ENCODE measurements around the gene AKT3. TPM values are rescaled to one million over a fixed set of nuclear protein-coding genes. Genes with fewer than 3 reads are reported as not detected.
"Not testable (repeated sequence)": the region's sequence is repeated elsewhere in the genome, so short reads cannot be mapped to it uniquely, and the experiment has no call there.

AKT3 gene
- total RNA-seq, 1 donor from 2014 or later: 20.9 TPM

DNA sequence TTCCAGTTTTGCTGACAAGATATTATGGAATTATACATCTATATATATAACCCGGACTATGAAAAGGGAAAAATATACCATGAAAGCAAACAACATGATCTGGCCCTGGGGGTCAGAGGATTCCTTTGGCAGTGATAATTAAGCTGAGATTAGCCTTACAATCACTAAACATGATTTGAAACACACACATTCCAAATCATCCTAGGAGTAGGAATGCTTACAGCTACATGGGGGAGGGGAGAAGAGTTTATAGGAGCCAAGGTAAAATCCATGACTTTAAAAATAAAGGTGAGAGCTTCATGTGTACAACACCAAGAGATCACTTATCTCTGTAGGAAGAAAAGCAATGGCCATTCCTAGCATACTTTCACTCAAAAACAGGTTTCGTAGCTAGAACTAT is 57.6 kb downstream of the AKT3 start:
- intact Hi-C loops (cut with micrococcal nuclease): no loop called here
- ATAC-seq (no peak), DNase-seq (no peak)

DNA sequence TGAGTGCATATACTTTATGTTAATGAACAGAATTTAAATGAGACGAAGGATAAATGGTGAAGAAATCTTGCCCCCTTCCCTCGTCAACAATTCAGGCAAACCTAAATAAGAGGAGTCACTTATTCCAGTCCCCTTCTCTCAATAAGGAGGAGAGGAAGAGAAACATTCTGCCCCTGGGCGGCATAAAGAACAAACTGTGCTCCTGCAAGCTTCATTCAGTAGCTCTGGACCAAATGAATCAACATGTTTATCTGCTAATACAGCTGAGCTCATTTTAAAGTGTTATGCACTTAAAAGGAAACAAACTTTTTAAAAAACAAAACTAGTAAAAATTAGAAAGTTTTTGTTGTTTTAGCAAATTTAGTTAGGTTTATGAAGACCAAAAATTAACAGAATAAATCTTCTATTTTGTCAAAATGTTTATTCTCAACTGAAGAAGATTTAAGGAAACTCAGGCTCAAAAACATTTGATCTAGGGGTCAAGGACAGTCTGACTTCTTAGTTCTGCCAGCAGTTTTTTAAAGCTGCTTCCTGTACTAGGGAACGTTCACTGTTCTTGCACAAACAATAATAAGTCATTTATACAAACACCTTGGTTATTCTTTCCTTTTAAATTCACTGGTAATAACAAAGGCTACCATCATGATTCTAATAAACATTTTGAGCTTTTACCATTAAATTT is 58.3 kb downstream of the AKT3 start:
- intact Hi-C loops (cut with micrococcal nuclease): no loop called here
- DNase-seq (no peak), ATAC-seq (peak; percentile 86)

DNA sequence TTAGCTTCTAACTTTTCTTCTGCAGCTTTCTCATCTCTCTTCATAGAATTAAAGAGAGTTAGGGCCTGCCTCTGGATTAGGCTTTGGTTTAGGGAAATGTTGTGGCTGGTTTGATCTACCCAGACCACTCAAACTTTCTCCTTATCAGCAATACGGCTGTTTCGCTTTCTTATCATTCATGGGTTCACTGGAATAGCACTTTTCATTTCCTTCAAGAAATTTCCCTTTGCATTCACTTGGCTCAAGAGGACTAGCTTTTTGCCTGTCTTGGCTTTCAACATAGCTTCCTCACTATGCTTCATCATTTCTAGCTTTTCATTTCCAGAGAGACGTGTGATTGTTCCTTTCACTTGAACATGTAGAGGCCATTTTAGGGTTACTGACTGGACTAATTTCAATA is 59.6 kb downstream of the AKT3 start:
- DNase-seq: no peak
- peak; percentile 20 for ATAC-seq
- intact Hi-C loops (cut with micrococcal nuclease): no loop called here

DNA sequence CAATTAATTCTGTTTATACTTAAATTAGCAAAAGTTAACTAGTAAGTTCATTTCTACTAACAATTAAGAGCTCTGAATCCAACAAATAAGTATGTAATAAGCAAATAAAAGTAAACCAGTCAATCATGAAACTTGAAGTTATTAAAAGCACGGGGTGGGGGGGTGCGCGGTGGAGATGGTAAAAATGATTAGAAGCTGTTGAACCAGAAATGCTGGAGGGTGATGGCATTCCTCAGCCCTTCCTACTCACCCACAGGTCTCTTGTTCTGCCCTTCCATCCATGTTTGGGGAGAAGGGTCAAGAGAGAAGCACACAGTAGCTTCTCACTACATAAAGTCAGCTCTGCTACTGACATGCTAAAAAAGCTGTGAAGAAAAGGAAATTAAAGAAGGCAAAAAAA is 63.5 kb downstream of the AKT3 start:
- DNase-seq (no peak), ATAC-seq (no peak)
- intact Hi-C loops (cut with micrococcal nuclease): no loop called here

DNA sequence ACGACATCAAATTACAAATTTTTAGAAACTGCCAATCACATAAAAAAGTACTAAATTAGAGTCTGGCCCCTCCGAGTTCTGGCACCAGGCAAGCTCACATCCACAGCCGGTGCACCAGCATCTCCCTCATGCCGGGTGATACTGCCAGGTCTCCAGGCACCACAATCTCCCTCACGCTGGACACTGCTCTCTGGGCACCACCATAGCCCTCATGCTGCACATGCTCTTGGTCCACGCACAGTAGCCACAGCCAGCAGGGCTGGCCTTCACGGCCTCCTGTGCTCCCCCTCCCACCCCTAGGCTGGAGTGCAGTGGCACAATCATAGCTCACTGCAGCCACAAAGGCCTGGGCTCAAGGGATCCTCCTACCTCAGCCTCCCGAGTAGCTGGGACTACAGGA is 65.5 kb downstream of the AKT3 start:
- intact Hi-C loops (cut with micrococcal nuclease): no loop called here
- no peak for ATAC-seq
- no peak for DNase-seq

DNA sequence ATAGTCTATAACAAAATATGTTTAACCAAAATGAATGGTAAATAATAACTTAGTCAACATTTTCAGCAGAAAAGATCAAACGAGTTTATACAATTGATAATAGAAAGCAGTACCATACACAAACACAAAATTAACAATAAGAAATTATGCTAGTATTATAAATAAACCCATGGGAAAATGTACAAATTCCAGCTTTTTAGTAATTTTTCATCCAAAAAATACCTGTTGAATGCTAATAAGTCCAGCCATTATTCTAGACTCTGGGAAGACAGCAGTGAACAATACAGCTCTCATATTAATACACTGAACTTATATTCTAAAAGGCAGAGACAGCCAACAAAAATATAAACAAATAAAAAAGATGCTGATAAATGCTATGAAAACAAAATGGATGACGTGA is 66.3 kb downstream of the AKT3 start:
- DNase-seq (no peak), ATAC-seq (no peak)
- intact Hi-C loops (cut with micrococcal nuclease): no loop called here

DNA sequence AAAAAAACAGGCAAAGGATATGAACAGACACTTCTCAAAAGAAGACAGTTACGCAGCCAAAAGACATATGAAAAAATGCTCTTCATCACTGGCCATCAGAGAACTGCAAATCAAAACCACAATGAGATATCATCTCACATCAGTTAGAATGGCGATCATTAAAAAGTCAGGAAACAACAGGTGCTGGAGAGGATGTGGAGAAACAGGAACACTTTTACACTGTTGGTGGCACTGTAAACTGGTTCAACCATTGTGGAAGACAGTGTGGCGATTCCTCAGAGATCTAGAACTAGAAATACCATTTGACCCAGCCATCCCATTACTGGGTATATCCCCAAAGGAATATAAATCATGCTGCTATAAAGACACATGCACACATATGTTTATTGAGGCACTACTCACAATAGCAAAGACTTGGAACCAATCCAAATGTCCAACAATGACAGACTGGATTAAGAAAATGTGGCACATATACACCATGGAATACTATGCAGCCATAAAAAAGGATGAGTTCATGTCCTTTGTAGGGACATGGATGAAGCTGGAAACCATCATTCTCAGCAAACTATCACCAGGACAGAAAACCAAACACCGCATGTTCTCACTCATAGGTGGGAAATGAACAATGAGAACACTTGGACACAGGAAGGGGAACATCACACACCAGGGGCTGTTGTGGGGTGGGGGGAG is 77.5 kb downstream of the AKT3 start:
- intact Hi-C loops (cut with micrococcal nuclease): not testable (repeated sequence)

DNA sequence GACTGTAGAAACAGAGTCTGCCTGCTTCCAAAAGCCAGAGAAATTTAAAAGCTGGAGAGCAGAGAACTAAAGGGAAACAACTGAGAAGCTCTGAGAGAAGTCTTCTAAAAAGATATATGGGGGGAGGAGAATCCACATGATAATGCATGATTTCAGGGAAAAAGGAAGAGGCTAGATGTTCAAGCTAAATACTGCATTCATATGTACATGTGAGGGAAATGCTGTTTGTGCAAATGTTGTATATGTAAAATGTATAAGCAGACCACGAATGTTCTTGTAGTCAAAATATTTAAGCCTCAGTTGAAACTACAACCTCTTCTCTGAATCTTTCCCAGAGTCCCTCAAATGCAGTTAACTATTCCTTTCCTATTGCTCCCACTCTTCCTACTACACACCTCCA is 79.2 kb downstream of the AKT3 start:
- ATAC-seq (no peak), DNase-seq (no peak)
- intact Hi-C loops (cut with micrococcal nuclease): no loop called here

More for the DNA sequence above, 77.5 kb downstream of the AKT3 start:
- DNase-seq, ATAC-seq: not testable (repeated sequence)

DNA sequence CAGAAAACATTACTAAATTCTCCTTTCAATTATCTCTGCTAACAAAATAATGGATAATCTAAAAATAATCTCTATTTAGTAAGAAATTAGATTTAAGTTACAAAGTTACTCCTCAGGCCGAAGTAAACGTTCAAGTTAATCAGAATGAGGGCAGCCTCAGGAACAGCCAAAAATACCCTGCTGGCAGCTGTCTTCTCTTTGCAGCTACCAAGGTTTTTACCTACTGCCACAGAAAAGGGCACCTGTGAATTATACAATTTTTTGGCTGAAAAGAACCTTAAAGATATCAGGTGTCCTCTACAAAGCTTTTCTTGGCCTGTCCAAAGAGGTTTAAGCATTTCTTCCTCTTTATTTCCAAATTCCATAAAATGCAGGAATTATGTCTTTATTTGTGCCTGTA is 84.4 kb downstream of the AKT3 start:
- ATAC-seq (no peak), DNase-seq (no peak)
- intact Hi-C loops (cut with micrococcal nuclease): no loop called here

DNA sequence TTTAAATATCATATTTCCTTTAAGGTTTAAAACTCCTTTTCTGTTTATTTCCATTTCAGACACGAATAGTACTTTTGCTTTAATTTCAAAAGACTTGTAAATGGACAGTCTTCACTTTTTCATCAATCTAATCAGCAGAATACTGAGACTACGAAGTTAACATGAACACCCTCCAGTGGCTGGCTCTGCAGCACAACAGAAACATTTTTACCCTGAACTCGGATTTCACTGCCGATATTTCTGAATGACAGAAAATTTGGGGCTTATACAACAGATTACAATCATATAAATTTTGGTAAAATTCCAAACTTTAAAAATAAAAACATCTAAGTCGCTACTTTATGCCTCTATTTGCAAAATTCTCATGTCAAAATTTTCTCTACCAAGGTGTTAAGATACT is 86.2 kb downstream of the AKT3 start:
- intact Hi-C loops (cut with micrococcal nuclease): no loop called here
- ATAC-seq (no peak), DNase-seq (no peak)

DNA sequence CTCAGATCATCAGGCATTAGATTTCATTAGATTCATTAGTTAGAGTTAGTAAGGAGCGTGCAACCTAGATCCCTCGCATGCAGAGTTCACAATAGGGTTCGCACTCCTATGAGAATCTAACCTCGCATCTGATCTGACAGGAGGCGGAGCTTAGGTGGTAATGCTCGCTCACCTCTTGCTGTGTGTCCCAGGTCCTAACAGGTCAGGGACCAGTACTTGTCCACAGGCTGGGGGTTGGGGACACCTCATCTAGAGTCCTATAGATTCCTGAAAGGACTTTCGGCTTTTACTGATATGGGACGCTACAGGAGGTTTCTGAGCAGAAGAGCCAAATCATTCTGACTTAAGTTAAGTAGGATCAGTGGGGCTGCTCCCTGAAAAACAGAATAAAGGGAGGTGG is 91.4 kb downstream of the AKT3 start:
- ATAC-seq: no peak
- DNase-seq: no peak
- intact Hi-C loops (cut with micrococcal nuclease): no loop called here

DNA sequence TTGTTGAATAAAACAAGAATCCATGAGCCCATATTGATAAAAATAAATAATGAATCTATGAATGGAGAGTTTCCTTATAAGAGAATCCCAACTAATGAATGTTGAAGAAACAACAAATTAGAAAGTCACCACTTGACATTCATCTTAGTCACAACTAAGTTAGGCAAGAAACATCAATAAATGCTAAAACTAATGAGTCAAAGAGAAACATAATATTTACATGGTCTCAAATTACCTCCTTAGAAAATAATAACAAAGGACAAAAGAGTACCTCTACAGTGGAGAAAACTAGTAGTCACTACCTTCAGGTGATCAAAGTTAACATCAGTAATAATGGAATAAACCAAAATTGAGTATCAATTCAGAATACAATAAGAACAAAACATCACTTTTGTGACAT is 93.5 kb downstream of the AKT3 start:
- intact Hi-C loops (cut with micrococcal nuclease): no loop called here
- no peak for ATAC-seq
- DNase-seq: no peak

DNA sequence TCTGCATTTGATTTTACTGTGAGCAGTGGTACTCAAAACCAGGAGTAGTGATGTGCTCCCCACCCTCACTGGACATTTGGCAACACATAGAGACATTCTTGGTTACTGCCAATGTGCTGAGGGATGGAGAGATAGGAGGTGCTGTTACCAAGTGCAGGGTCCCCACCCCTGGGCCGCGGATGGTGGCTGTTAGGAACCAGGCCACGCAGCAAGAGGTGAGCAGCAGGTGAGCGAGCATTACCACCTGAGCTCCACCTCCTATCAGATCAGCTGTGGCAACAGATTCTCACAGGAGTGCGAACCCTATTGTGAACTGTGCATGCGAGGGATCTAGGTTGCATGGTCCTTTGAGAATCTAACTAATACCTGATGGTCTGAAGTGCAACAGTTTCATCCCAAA is 95.7 kb downstream of the AKT3 start:
- intact Hi-C loops (cut with micrococcal nuclease): no loop called here
- DNase-seq (no peak), ATAC-seq (no peak)

DNA sequence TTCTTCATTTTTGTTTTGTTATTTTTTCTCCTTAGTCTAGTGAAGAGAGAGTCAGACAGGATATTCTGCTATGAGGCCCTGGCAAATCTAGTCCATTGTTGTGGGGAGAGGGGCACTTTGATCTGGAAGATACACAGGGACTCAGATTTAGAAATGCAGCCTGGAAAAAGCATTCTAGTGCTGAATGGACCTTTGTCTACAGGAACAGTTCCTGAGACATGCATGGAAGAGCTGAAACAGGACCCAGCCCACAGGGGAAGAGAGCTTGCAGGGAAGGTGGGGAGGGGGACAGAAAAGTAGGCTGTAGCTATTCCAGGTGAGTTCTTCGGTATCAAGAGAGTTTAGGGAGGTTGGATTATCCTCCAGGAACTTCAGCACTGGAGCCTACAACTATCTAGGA is 98.5 kb downstream of the AKT3 start:
- intact Hi-C loops (cut with micrococcal nuclease): no loop called here
- no peak for ATAC-seq
- no peak for DNase-seq

DNA sequence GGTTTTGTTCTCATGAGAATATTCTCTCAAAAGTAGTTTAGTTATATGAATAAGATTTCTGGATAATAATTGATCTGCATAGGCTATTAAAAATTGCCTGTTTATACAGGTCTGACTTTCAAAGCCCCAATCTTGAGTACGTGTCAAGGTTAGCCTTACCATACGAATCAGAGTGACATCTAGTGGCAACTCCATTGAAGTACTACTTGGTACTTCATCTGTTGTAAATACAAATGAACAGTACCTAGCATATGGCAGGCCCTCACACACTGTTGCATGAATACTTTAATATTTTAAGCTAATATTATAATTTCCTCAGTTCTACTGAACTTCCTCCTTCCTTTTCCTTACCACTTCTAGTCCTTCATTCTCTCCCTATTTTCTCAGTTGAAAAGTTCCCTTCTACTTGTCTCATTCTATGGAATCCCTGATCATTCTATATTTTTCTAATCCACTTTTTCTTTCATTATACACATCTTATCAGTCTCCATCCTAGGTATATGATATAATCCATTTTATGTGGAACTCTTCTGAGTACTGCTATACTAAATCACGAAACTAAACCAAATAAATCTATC is 101.2 kb downstream of the AKT3 start:
- intact Hi-C loops (cut with micrococcal nuclease): no loop called here
- ATAC-seq (peak; percentile 89), DNase-seq (no peak)

DNA sequence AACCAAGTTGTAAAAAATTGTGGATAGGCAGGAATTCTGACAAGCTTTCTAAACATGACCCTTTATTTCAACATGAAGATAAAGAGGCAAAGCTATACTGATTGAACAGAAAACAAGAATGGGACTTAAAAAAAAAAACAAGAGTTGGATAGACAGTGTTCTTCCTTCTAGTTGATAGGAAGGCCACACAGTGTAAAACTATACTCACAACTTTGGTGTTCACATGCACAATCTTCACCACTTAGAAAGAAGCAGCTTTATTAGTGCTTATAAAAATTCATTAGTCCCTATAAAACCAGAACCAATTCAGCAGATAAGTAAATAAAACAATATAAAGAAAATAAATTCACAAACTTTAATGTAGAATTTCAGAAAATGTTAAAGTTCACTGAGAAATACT is 101.8 kb downstream of the AKT3 start:
- intact Hi-C loops (cut with micrococcal nuclease): no loop called here

DNA sequence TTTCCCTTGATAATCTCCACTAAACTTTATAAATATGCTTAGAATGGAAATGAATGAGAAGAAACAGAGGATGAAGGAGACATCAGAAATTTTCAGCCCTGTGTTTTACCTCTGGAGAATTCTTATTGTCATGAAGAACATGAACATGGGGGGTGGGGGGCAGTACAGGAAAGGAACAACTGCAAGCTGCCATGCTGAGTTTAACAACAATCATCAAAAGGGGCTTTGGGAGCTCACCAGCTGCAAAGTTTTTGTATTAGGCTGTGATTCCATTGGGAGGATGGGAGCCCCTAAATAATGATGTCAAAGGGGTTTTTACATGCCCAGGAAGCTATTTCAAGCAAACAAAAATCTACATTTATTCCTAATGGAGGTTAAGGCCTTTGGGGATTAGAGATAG is 103.3 kb downstream of the AKT3 start:
- intact Hi-C loops (cut with micrococcal nuclease): no loop called here
- DNase-seq: no peak
- no peak for ATAC-seq

More for the DNA sequence above, 101.8 kb downstream of the AKT3 start:
- DNase-seq: no peak
- ATAC-seq: no peak

DNA sequence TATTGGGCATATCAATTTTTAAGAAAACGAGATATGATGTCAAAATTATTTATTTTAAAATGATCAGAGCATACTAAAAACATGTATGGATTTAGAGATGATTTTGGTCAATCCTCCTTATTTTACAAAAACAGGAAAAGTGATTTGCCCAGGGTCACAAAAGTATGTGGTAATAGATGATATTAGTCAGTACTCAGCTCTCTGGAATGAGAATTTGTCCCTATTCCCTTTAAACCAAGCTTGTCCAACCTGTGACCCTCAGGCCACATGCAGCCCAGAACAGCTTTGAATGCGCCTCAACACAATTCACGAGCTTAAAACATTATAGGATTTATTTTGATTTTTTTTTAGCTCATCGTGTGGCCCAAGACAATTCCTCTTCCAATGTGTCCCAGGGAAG is 104.7 kb downstream of the AKT3 start:
- ATAC-seq (no peak), DNase-seq (no peak)
- intact Hi-C loops (cut with micrococcal nuclease): no loop called here

DNA sequence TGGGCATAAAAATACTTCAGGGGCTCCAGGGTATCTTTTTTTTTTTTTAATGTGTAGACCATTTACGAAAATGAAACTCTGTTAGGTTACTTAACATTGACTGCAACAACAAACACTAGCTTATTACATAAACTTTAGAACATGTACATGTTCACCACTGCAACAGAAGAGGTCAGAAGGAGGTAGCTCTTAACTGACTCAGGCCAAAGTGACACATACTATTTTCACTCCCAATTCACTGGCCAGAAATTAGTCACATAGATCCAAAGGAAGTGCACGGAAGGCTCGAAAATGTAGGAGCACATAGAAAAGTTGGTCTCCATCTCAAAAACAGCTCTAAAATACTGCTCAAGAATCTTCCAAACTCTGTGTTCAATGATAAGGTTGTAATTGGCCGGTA is 107.2 kb downstream of the AKT3 start:
- ATAC-seq: peak; percentile 52
- no peak for DNase-seq
- intact Hi-C loops (cut with micrococcal nuclease): no loop called here

DNA sequence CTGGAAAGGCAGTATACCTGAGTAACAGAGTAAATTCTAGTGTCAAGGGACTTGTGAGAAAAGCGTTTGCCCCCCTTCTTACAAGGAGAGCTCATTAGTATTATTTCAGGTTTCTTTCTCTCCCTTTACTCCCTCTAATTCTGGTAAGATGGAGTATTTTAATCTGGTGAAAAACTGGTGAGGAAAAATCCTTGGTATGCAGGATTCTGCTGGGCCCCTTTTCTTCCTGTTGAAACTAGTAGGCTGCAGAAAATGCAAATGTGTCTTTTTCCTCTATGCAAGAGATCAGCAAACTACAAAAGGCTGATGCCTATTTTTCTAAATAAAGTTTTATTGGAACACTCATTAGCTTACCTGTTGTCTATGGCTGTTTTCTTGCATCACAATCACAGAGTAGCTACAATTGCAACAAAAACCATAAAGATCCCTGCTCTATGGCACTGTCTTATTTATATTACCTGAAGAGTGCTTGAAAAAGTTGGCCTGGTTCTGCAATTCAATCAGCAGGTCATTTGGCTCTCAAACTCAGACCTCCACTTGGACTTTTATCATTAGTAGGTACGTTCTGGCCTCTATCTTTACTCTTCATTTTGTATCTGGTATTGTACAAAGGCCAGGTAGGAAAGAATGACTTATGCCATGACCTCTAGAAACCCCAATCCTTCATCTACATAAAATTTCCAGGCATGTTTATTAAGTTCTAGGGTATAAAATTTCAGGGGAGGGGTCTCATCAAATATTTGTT is 109.6 kb downstream of the AKT3 start:
- intact Hi-C loops (cut with micrococcal nuclease): no loop called here
- ATAC-seq: no peak

More for the DNA sequence above, 109.6 kb downstream of the AKT3 start:
- DNase-seq: no peak

Measured in left ventricle myocardium superior (tissue), 1 donor.